Neural cell (in vitro differentiated cells): Measurements from ENCODE around the gene MYO9A. TPM values are rescaled to one million over a fixed set of nuclear protein-coding genes. Genes with fewer than 3 reads are reported as not detected.

Experiments
- H2AFZ ChIP-seq: fragments of 200-600, 300-800 bp; sonication (generic), shearing (Covaris generic); 2 replicates; pipeline ENCODE4 v1.6.0; 2014; ENCODE audit warnings: low read depth, mild to moderate bottlenecking, antibody characterized with exemption, low read length, moderate library complexity
- H3F3A ChIP-seq: fragments of 200-600 bp; shearing (Covaris generic); 2 replicates; pipeline ENCODE4 v1.6.1; 2016; ENCODE audit warnings: mild to moderate bottlenecking, moderate library complexity, mixed read lengths, antibody characterized with exemption, low read length; ENCODE audit not compliant: insufficient read depth, poor library complexity, severe bottlenecking
- H3K27ac ChIP-seq: fragments of 200-600, 300-800 bp; sonication (generic), shearing (Covaris generic); 2 replicates; pipeline ENCODE4 v1.5.1; 2014; ENCODE audit warnings: mild to moderate bottlenecking, low read length, moderate library complexity
- H3K27me3 ChIP-seq: fragments of 300-800, 200-600 bp; sonication (generic), shearing (Covaris generic); 2 replicates; pipeline ENCODE4 v1.6.0; 2014; ENCODE audit warnings: mild to moderate bottlenecking, low read depth, low read length, moderate library complexity; ENCODE audit not compliant: insufficient read depth
- H3K36me3 ChIP-seq: fragments of 300-800, 200-600 bp; sonication (generic), shearing (Covaris generic); 2 replicates; pipeline ENCODE4 v1.5.1; 2014; ENCODE audit warnings: mild to moderate bottlenecking, antibody characterized with exemption, low read length, moderate library complexity; ENCODE audit not compliant: insufficient read depth
- H3K4me2 ChIP-seq: fragments of 300-800, 200-600 bp; sonication (generic), shearing (Covaris generic); 2 replicates; pipeline ENCODE4 v1.6.0; 2014; ENCODE audit warnings: mild to moderate bottlenecking, low read length
- H3K4me3 ChIP-seq: fragments of 300-800, 200-600 bp; sonication (generic), shearing (Covaris generic); 2 replicates; pipeline ENCODE4 v1.5.1; 2014; ENCODE audit warnings: mild to moderate bottlenecking, low read length, moderate library complexity
- H3K79me2 ChIP-seq: fragments of 200-600 bp; shearing (Covaris generic); replicated peaks from 2 replicates; pipeline ENCODE4 v1.6.0; 2014; ENCODE audit warnings: mild to moderate bottlenecking, low read length, moderate library complexity; ENCODE audit not compliant: insufficient read depth
- H3K9ac ChIP-seq: fragments of 300-800, 200-600 bp; sonication (generic), shearing (Covaris generic); 2 replicates; pipeline ENCODE4 v1.6.1; 2016; ENCODE audit warnings: mild to moderate bottlenecking, low read length, mixed read lengths
- H3K9me2 ChIP-seq: fragments of 200-600 bp; shearing (Covaris generic); 2 replicates; pipeline ENCODE4 v1.6.1; 2016; ENCODE audit warnings: mild to moderate bottlenecking, low read length, mixed read lengths; ENCODE audit not compliant: insufficient read depth
- H3K9me3 ChIP-seq: fragments of 200-600, 300-800 bp; sonication (generic), shearing (Covaris generic); 2 replicates; pipeline ENCODE4 v1.6.1; 2016; ENCODE audit warnings: mild to moderate bottlenecking, mixed run types, low read length, moderate library complexity, mixed read lengths
- H4K20me1 ChIP-seq: fragments of 200-600 bp; shearing (Covaris generic); 2 replicates; pipeline ENCODE4 v1.6.1; 2016; ENCODE audit warnings: mild to moderate bottlenecking, mixed run types; ENCODE audit not compliant: insufficient read depth
- CTCF ChIP-seq: fragments of 450-650 bp; IDR thresholded peaks from 2 replicates; pipeline ENCODE4 v1.5.1; 2014; ENCODE audit warnings: antibody characterized with exemption, mild to moderate bottlenecking, moderate library complexity; ENCODE audit not compliant: poor library complexity, severe bottlenecking
- EP300 ChIP-seq: fragments of 450-650 bp; conservative IDR thresholded peaks from 2 replicates; pipeline ENCODE4 v1.6.1; 2014; ENCODE audit warnings: antibody characterized with exemption, mild to moderate bottlenecking, moderate library complexity; ENCODE audit not compliant: poor library complexity, severe bottlenecking
- EZH2 ChIP-seq: fragments of 200-600, 300-800 bp; shearing (Covaris generic), sonication (generic); IDR thresholded peaks from 2 replicates; pipeline ENCODE4 v1.6.1; 2014; ENCODE audit warnings: antibody characterized with exemption, low read length, borderline replicate concordance, mild to moderate bottlenecking; ENCODE audit not compliant: insufficient read depth, poor library complexity, severe bottlenecking
- MXI1 ChIP-seq: fragments of 450-650 bp; conservative IDR thresholded peaks from 2 replicates; pipeline ENCODE4 v1.6.1; 2014; ENCODE audit warnings: antibody characterized with exemption, mild to moderate bottlenecking; ENCODE audit not compliant: poor library complexity, severe bottlenecking
- POLR2AphosphoS5 ChIP-seq: IDR thresholded peaks from 2 replicates; pipeline ENCODE4 v1.6.1; 2012
- RAD21 ChIP-seq: fragments of 450-650 bp; conservative IDR thresholded peaks from 2 replicates; pipeline ENCODE4 v1.6.1; 2014; ENCODE audit warnings: antibody characterized with exemption, mild to moderate bottlenecking, moderate library complexity
- REST ChIP-seq: IDR thresholded peaks from 2 replicates; pipeline ENCODE4 v1.6.1; 2012; ENCODE audit warnings: borderline replicate concordance
- SMC3 ChIP-seq: fragments of 450-650 bp; conservative IDR thresholded peaks from 2 replicates; pipeline ENCODE4 v1.6.1; 2014; ENCODE audit warnings: antibody characterized with exemption, mild to moderate bottlenecking, moderate library complexity; ENCODE audit not compliant: poor library complexity
- TAF1 ChIP-seq: IDR thresholded peaks from 2 replicates; pipeline ENCODE4 v1.6.1; 2012; ENCODE audit warnings: low read depth
- polyA plus RNA-seq: library from polyadenylated mRNA; depleted of rRNA; stranded (reverse); fragments of >200 nt; gene quantifications from 2 replicates; pipeline ENCODE4 v1.2.3, GENCODE V29; 2014

The MYO9A gene
- polyA plus RNA-seq, 1 donor from 2014 or later, result 22.7 TPM

- Histone ChIP-seq H2AFZ (no peak overlapping the region), H3K27ac (no peak overlapping the region), H3K4me2 (no peak overlapping the region), H3K9ac (no peak overlapping the region), H3K79me2 (no peaks in the 10 kb centered on the region), H4K20me1 (no peaks in the 10 kb centered on the region), H3F3A (no peaks in the 10 kb centered on the region), H3K36me3 (no peaks in the 10 kb centered on the region), H3K27me3 (no peaks in the 10 kb centered on the region), H3K9me2 (no peaks in the 10 kb centered on the region), H3K9me3 (no peaks in the 10 kb centered on the region), H3K4me3 (no peak overlapping the region)
- no peak for TF ChIP-seq REST
- TF ChIP-seq EZH2, result no peak
These were observed 166.8 kb downstream of the MYO9A start for GRCh38 chr15:71951134-71951533.

GRCh38 chr15:71945012-71945411 lies 172.9 kb downstream of the MYO9A start:
- Histone ChIP-seq H3K27ac (no peak overlapping the region), H2AFZ (no peak overlapping the region), H3K9me3 (no peaks in the 10 kb centered on the region), H3K36me3 (no peaks in the 10 kb centered on the region), H3K9me2 (no peaks in the 10 kb centered on the region), H3K27me3 (no peaks in the 10 kb centered on the region), H3K4me2 (no peak overlapping the region), H3K9ac (no peak overlapping the region), H4K20me1 (no peaks in the 10 kb centered on the region), H3F3A (no peaks in the 10 kb centered on the region), H3K79me2 (no peaks in the 10 kb centered on the region), H3K4me3 (no peak overlapping the region)
- TF ChIP-seq EP300, result no peak
- no peak for TF ChIP-seq MXI1
- no peak for TF ChIP-seq TAF1
- TF ChIP-seq CTCF, result no peak
- no peak for TF ChIP-seq RAD21
- no peak for TF ChIP-seq EZH2
- no peak for TF ChIP-seq REST
- TF ChIP-seq SMC3, result no peak
- no peak for TF ChIP-seq POLR2AphosphoS5
